ENCODE results near the gene STIMATE. TPM values are rescaled to one million over a fixed set of nuclear protein-coding genes. Genes with fewer than 3 reads are reported as not detected.
A peak's percentile ranks its signal among the peaks of the same experiment; 100 is the strongest.

Gene STIMATE
- total RNA-seq, 1 donor from 2014 or later: 10.2 TPM

DNA sequence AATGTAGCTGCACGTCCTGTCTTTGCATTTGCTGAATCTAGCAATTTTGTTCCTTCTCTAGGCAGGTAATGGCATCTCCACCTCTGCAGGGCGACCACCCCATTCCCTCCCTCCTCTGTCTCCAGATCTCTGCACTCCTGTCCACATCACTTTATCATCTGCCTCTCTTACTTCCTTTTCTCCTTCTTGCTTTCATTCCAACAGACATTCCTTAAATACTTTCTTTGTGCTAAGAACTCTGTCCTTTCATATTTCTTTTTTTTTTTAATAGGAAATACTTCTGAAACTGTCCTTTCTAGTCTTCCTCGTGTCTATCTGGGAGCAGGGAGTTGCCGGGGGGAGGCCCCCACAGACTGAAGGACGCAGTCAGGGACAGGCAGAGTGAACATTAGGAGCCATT, 95.5 kb downstream of the STIMATE start:
- no peak overlapping the region for H3K9ac ChIP-seq
- H3K4me3 Mint-ChIP-seq: no peak overlapping the region
- H3K4me2 ChIP-seq: no peak overlapping the region
- H3K27me3 ChIP-seq: no peaks in the 10 kb centered on the region
- H4K20me1 ChIP-seq (ENCODE audit: low read depth): no peaks in the 10 kb centered on the region
- H2AFZ ChIP-seq (replicated peaks): no peak overlapping the region
- H3K9me3 ChIP-seq (ENCODE audit: low read depth): no peaks in the 10 kb centered on the region
- no peaks in the 10 kb centered on the region for H3F3A ChIP-seq (ENCODE audit: low read depth)
- H3K79me2 ChIP-seq (ENCODE audit: low read depth): no peaks in the 10 kb centered on the region
- H3K36me3 ChIP-seq: no peaks in the 10 kb centered on the region
- DNase-seq (ENCODE audit: low spot score): no peak
- H3K36me3 Mint-ChIP-seq: no peaks in the 10 kb centered on the region
- TF ChIP-seq, protein P1, sequence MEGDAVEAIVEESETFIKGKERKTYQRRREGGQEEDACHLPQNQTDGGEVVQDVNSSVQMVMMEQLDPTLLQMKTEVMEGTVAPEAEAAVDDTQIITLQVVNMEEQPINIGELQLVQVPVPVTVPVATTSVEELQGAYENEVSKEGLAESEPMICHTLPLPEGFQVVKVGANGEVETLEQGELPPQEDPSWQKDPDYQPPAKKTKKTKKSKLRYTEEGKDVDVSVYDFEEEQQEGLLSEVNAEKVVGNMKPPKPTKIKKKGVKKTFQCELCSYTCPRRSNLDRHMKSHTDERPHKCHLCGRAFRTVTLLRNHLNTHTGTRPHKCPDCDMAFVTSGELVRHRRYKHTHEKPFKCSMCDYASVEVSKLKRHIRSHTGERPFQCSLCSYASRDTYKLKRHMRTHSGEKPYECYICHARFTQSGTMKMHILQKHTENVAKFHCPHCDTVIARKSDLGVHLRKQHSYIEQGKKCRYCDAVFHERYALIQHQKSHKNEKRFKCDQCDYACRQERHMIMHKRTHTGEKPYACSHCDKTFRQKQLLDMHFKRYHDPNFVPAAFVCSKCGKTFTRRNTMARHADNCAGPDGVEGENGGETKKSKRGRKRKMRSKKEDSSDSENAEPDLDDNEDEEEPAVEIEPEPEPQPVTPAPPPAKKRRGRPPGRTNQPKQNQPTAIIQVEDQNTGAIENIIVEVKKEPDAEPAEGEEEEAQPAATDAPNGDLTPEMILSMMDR (IDR thresholded peaks at IDR 0.05): no peak
- TF ChIP-seq EZH2 (IDR thresholded peaks at IDR 0.05) (no peak), EZH2phosphoT487 (IDR thresholded peaks at IDR 0.05) (no peak)
- H3K27me3 Mint-ChIP-seq (ENCODE audit: insufficient read depth, low read depth): no peaks in the 10 kb centered on the region
- no peak overlapping the region for H3K4me3 ChIP-seq
- no peaks in the 10 kb centered on the region for H3K9me3 Mint-ChIP-seq
- H3K4me1 Mint-ChIP-seq: no peaks in the 10 kb centered on the region
- no peak overlapping the region for H3K27ac Mint-ChIP-seq
- no peak overlapping the region for H3K27ac ChIP-seq
- no peaks in the 10 kb centered on the region for H3K4me1 ChIP-seq

DNA sequence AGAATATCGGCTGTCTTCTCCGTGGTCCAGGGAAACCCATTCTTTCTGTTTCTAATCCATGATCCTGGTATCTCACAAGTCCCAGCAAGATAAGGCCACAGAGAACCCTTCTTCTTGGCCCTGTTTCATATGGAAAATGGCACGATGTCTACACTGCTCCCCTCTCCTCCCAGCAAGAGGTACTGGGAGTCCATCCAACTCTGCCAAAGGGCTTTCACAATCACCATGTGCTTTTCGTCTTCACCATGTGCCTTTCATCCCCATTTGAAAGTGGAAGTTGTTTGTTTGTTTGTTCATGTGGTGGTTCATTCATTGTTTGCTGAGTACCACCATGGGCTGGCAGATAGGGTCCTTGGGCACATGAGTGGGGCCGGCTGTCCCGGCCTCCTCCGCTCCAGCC, 97.3 kb downstream of the STIMATE start:
- Histone ChIP-seq H3K9ac (no peak overlapping the region), H3F3A (ENCODE audit: low read depth) (no peaks in the 10 kb centered on the region), H3K79me2 (ENCODE audit: low read depth) (no peaks in the 10 kb centered on the region), H2AFZ (replicated peaks) (no peak overlapping the region), H3K4me2 (no peak overlapping the region), H3K36me3 (no peaks in the 10 kb centered on the region), H3K4me1 (no peaks in the 10 kb centered on the region), H3K4me3 (no peak overlapping the region), H4K20me1 (ENCODE audit: low read depth) (no peaks in the 10 kb centered on the region), H3K9me3 (ENCODE audit: low read depth) (no peaks in the 10 kb centered on the region), H3K27me3 (no peaks in the 10 kb centered on the region), H3K27ac (no peak overlapping the region)
- H3K4me1 Mint-ChIP-seq: no peaks in the 10 kb centered on the region
- no peak overlapping the region for H3K4me3 Mint-ChIP-seq
- TF ChIP-seq EZH2 (IDR thresholded peaks at IDR 0.05) (no peak), EZH2phosphoT487 (IDR thresholded peaks at IDR 0.05) (no peak)
- TF ChIP-seq, protein P1 (IDR thresholded peaks at IDR 0.05): no peak
- H3K27ac Mint-ChIP-seq: no peak overlapping the region
- no peaks in the 10 kb centered on the region for H3K36me3 Mint-ChIP-seq
- H3K9me3 Mint-ChIP-seq: no peaks in the 10 kb centered on the region
- DNase-seq (ENCODE audit: low spot score): no peak
- no peaks in the 10 kb centered on the region for H3K27me3 Mint-ChIP-seq (ENCODE audit: insufficient read depth, low read depth)

DNA sequence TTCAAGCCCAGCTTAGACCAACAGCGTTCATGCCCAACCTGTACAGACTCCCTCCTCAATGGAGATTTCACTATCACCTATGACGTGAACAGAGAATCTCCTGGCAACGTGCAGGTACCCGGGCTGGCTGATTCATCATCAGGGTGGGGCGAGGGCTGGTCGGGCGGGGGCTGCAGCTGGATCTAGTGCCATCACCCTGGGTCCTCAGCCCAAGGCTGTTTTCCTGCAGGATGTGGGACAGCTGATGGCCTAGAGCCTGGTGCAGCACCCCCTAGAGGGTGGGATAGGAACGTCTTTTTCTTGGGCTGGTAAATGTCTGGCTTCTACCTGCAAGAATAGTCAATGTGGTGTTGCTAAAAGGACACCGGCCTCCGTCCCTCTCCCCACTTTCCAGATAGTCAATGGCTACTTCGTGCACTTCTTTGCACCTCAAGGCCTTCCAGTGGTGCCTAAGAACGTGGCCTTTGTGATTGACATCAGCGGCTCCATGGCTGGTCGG, 98.3 kb downstream of the STIMATE start:
- no peaks in the 10 kb centered on the region for H3K9me3 ChIP-seq (ENCODE audit: low read depth)

More for the DNA sequence above, 98.3 kb downstream of the STIMATE start:
- H3K36me3 Mint-ChIP-seq: no peaks in the 10 kb centered on the region
- Histone ChIP-seq H3F3A (ENCODE audit: low read depth) (no peaks in the 10 kb centered on the region), H3K27ac (no peak overlapping the region), H3K4me1 (no peaks in the 10 kb centered on the region), H3K4me2 (no peak overlapping the region), H2AFZ (replicated peaks) (peak overlapping the region; percentile 17), H3K36me3 (no peaks in the 10 kb centered on the region), H3K27me3 (no peaks in the 10 kb centered on the region), H3K4me3 (no peak overlapping the region), H3K9ac (no peak overlapping the region), H3K79me2 (ENCODE audit: low read depth) (no peaks in the 10 kb centered on the region), H4K20me1 (ENCODE audit: low read depth) (no peaks in the 10 kb centered on the region)
- H3K4me1 Mint-ChIP-seq: peaks cover 9% of the 10 kb centered on the region
- DNase-seq (ENCODE audit: low spot score): peak; percentile 49
- TF ChIP-seq, protein P1 (IDR thresholded peaks at IDR 0.05): peak; percentile 66
- TF ChIP-seq EZH2 (IDR thresholded peaks at IDR 0.05): no peak
- H3K27ac Mint-ChIP-seq: peak overlapping the region; percentile 49
- H3K9me3 Mint-ChIP-seq: no peaks in the 10 kb centered on the region
- no peak overlapping the region for H3K4me3 Mint-ChIP-seq
- no peaks in the 10 kb centered on the region for H3K27me3 Mint-ChIP-seq (ENCODE audit: insufficient read depth, low read depth)

Data from neural progenitor cell (in vitro differentiated cells).